ENCODE measurements around the gene DTNBP1. TPM values are rescaled to one million over a fixed set of nuclear protein-coding genes. Genes with fewer than 3 reads are reported as not detected.

DTNBP1 gene
- total RNA-seq, 6 experiments from 2014 or later: 3.4 to 8.6 (median 5.7) TPM

GRCh38 chr6:15517600-15517999 is 145.2 kb downstream of the DTNBP1 start:
- H3K9me3 ChIP-seq: no peaks in the 10 kb centered on the region
- DNase-seq (peak in 1 of 3 donors; percentile 27), ATAC-seq (no peak)
- no peaks in the 10 kb centered on the region for H3K4me1 ChIP-seq
- H3K27me3 ChIP-seq: no peaks in the 10 kb centered on the region
- H3K27ac ChIP-seq: no peak overlapping the region
- 91% methylated on average over 4 of the region's 11 CpGs for WGBS (ENCODE audit: insufficient coverage, low coverage, low lambda C conversion rate, missing lambda C conversion rate)
- no peak overlapping the region for H3K4me3 ChIP-seq
- TF ChIP-seq POLR2A (IDR thresholded peaks at IDR 0.05) (no peak), CTCF (IDR thresholded peaks at IDR 0.05) (no peak)
- H3K36me3 ChIP-seq: peaks cover 0 to 25% (median 0%) of the 10 kb centered on the region in 4 donors
- intact Hi-C loops (cut with DNase I): no loop called here

GRCh38 chr6:15516923-15517560 is 145.8 kb downstream of the DTNBP1 start:
- DNase-seq: peak in 1 of 3 donors; percentile 38
- no peak overlapping the region for H3K4me3 ChIP-seq
- peaks cover 0 to 2% (median under 1%) of the 10 kb centered on the region in 4 donors for H3K4me1 ChIP-seq
- peaks cover 0 to 25% (median 0%) of the 10 kb centered on the region in 4 donors for H3K36me3 ChIP-seq
- H3K9me3 ChIP-seq: no peaks in the 10 kb centered on the region
- no peak overlapping the region for H3K27ac ChIP-seq
- no peak for TF ChIP-seq POLR2A (IDR thresholded peaks at IDR 0.05)
- no peak for TF ChIP-seq CTCF (IDR thresholded peaks at IDR 0.05)
- no peaks in the 10 kb centered on the region for H3K27me3 ChIP-seq
- intact Hi-C loops (cut with DNase I): no loop called here
- no peak for ATAC-seq
- 93% methylated on average over 3 of the region's 29 CpGs for WGBS (ENCODE audit: insufficient coverage, low coverage, low lambda C conversion rate, missing lambda C conversion rate)

- peaks cover 0 to 8% (median 4%) of the 10 kb centered on the region in 4 donors for H3K4me1 ChIP-seq
- WGBS (ENCODE audit: insufficient coverage, low coverage, low lambda C conversion rate, missing lambda C conversion rate): 100% methylated on average over 2 of the region's 13 CpGs
- TF ChIP-seq POLR2A (IDR thresholded peaks at IDR 0.05) (no peak), CTCF (IDR thresholded peaks at IDR 0.05) (no peak)
- intact Hi-C loops (cut with DNase I): no loop called here
- H3K36me3 ChIP-seq: peaks cover 0 to 25% (median 0%) of the 10 kb centered on the region in 4 donors
- H3K4me3 ChIP-seq: no peak overlapping the region
- no peak overlapping the region for H3K27ac ChIP-seq
- ATAC-seq (no peak), DNase-seq (no peak)
- H3K27me3 ChIP-seq: no peaks in the 10 kb centered on the region
- H3K9me3 ChIP-seq: no peaks in the 10 kb centered on the region
Observed at GRCh38 chr6:15516378-15516777, 146.4 kb downstream of the DTNBP1 start.

GRCh38 chr6:15515660-15516375 is 147.0 kb downstream of the DTNBP1 start:
- TF ChIP-seq POLR2A (IDR thresholded peaks at IDR 0.05): no peak
- TF ChIP-seq CTCF (IDR thresholded peaks at IDR 0.05): no peak
- Histone ChIP-seq H3K4me3 (no peak overlapping the region), H3K36me3 (peaks cover 0 to 22% (median 0%) of the 10 kb centered on the region in 4 donors), H3K27me3 (no peaks in the 10 kb centered on the region), H3K27ac (no peak overlapping the region), H3K9me3 (no peaks in the 10 kb centered on the region), H3K4me1 (peaks cover 0 to 14% (median 5%) of the 10 kb centered on the region in 4 donors)
- DNase-seq (no peak), ATAC-seq (no peak)
- 85% methylated on average over 12 of the region's 18 CpGs for WGBS (ENCODE audit: insufficient coverage, low coverage, low lambda C conversion rate, missing lambda C conversion rate)
- intact Hi-C loops (cut with DNase I): no loop called here
